ENCODE measurements around the gene CORO1A. TPM values are rescaled to one million over a fixed set of nuclear protein-coding genes. Genes with fewer than 3 reads are reported as not detected.
"Not testable (repeated sequence)": the region's sequence is repeated elsewhere in the genome, so short reads cannot be mapped to it uniquely, and the experiment has no call there.

CORO1A gene
- total RNA-seq, 1 donor from 2014 or later, result 69.4 TPM

DNA sequence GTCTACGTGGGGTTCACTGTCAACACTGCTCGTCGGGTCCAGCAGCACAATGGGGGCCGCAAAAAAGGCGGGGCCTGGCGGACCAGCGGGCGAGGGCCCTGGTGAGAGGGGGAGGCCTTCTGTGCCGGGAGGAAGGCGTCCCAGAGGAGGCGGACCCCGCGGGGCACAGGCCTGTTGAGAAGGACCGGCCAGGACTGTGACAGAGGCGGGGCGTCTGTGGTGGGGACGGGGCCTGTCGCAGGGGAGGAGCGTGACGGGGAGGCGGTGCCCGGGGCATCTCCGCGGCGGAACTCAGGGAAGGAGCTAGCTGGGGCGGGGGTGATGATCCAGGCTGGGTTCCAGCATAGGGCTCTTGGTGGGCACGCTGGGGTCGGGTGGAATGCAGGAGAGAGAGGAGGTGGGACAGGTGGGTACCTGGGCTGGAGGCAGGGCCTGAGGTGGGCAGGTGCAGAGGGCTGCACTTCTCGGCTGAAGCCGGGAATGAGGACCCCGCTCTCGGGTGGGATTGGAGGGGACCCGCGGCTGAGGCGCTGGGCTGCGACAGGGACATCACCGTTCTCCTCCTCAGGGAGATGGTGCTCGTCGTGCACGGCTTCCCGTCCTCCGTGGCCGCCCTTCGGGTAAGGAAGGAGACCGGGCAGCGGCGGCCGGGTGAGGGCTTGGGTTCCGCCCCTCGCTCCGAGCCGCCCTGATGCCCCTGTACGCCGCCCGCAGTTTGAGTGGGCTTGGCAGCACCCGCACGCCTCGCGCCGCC lies 10.9 kb downstream of the CORO1A start:
- peak in 1 of 2 donors; percentile 50 for DNase-seq (ENCODE audit: low spot score in 2 of 2)
- Histone ChIP-seq H3K4me3 (peak overlapping the region in 1 of 2 donors; percentile 66), H3K27ac (peak overlapping the region in 1 of 2 donors; percentile 46)
- H3K36me3 ChIP-seq; H3K27me3 ChIP-seq; H3K9me3 ChIP-seq; intact Hi-C loops (cut with DNase I); H3K4me1 ChIP-seq: not testable (repeated sequence)

DNA sequence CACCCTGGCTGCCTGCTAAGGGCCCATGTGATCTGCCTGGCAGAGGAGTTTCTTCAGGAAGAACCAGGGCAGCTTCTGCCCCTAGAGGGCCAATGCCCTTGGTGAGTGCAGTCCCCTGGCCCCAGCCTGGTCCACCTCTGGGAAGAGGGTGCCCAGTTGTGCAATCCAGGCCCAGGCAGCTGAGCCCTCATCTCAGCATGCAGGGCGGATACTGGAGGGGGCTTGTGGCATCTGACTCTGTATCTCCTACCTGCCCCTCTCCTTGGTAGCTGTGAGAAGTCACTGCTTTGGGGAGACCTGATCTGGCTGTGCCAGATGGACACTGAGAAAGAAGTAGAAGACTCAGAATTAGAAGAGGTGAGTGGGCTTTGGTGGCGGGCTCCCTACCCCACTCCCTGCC lies 13.6 kb downstream of the CORO1A start:
- H3K4me3 ChIP-seq; intact Hi-C loops (cut with DNase I); H3K4me1 ChIP-seq; H3K36me3 ChIP-seq; H3K27me3 ChIP-seq; H3K27ac ChIP-seq; H3K9me3 ChIP-seq: not testable (repeated sequence)
- DNase-seq (ENCODE audit: low spot score in 2 of 2), result peak; percentile 5 to 44

DNA sequence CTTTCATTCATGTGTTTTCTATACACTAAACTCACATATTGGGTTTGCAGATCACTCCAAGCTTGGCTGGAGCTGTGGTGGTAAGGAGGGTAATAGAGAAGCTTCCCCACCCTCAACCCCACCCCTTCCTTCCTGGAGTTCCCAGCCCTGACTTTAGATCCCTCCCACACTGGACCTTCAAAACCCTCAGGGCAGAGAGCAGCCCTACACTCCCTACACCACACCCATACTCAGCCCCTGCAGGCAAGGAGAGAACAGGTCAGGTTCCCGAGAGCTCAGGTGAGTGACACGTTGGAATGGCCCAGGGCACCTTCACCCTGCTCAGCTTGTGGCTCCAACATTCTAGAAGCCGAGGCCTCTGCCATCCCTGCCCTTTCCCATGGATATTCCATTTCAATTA lies 15.6 kb downstream of the CORO1A start, which contains the start of gene SULT1A3:
TSS of gene SULT1A3 (plus strand) at position 207 of the 400 bp plus-strand sequence. CDS start 1,474 bp downstream, outside the sequence.
- H3K36me3 ChIP-seq; H3K27ac ChIP-seq; H3K4me3 ChIP-seq; H3K27me3 ChIP-seq; H3K4me1 ChIP-seq; intact Hi-C loops (cut with DNase I); DNase-seq (ENCODE audit: low spot score in 2 of 2); H3K9me3 ChIP-seq: not testable (repeated sequence)

DNA sequence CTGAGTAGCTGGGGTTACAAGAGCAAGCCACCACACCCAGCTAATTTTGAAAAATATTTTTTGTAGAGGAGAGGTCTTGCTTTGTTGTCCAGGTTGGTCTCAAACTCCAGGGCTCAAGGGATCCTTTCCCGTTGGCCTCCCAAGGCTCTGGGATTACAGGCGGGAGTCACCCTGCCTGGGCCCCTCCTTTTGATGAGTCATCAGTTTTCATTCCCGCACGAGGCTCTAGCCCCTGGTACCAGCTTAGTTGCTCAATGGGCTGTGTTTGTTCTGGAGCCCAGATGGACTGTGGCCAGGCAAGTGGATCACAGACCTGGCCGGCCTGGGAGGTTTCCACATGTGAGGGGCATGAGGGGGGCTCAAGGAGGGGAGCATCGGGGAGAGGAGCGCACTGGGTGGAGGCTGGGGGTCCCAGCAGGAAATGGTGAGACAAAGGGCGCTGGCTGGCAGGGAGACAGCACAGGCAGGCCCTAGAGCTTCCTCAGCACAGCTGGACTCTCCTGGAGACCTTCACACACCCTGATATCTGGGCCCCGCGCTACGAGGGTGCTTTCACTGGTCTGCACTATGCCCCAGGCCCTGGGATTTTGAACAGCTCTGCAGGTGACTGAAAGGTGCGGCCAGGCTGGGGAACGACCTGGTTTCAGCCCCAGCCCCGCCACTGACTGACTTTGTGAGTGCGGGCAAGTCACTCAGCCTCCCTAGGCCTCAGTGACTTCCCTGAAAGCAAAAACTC lies 16.4 kb downstream of the CORO1A start:
- H3K4me3 ChIP-seq; H3K27ac ChIP-seq; H3K36me3 ChIP-seq; DNase-seq (ENCODE audit: low spot score in 2 of 2); intact Hi-C loops (cut with DNase I); H3K9me3 ChIP-seq; H3K27me3 ChIP-seq; H3K4me1 ChIP-seq: not testable (repeated sequence)

DNA sequence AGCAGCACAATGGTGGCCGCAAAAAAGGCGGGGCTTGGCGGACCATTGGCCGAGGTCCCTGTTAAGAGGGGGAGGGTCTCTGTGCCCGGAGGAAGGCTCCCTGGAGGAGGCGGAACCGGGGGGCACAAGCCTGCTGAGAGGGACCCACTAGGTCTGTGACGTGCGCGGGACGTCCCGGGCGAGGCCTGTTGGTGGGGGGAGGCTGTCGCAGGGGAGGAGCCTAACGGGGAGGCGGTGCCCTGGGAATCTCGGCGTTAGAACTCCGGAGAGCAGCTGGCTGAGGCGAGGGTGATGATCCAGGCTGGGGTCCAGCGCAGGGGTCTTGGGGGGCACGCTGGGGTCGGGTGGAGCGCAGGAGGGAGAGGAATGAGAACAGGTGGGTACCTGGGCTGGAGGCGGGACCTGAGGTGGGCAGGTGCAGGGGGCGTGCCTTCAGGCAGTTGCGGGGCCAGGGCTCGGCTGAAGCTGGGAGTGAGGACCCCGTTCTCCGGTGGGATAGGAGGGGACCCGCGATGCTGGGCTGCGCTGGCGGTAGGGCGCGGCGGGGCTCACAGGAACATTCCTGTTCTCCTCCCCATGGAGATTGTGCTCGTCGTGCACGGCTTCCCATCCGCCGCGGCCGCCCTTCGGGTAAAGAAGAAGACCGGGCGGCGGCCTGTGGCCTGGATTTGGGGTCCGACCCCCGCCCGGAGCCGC lies 22.3 kb downstream of the CORO1A start:
- H3K9me3 ChIP-seq; intact Hi-C loops (cut with DNase I); H3K27ac ChIP-seq; H3K4me1 ChIP-seq; H3K36me3 ChIP-seq; H3K27me3 ChIP-seq: not testable (repeated sequence)
- peak in 1 of 2 donors; percentile 27 for DNase-seq (ENCODE audit: low spot score in 2 of 2)
- H3K4me3 ChIP-seq, result peak overlapping the region; percentile 48 to 68

DNA sequence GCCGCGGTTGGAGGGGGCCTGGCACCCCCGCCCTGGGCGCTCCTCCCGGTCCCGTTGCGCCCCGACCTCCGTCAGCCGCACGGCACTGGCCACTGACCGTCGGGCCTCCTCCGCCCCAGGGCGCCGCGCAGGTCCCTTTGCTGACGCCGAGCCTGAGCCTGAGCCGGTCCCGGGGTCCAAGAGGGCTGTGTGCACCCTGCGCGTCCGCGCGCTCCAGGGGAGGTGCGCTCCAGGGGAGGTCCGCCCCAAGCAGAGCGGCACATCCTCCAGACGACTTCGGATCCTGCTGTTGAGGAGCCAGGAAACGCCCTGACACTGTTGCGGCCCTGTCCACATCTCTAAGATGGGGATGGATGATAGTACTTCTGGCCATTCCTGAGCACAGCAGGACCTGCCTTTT lies 22.9 kb downstream of the CORO1A start:
- H3K4me1 ChIP-seq; DNase-seq (ENCODE audit: low spot score in 2 of 2); H3K27me3 ChIP-seq; intact Hi-C loops (cut with DNase I); H3K27ac ChIP-seq; H3K9me3 ChIP-seq; H3K36me3 ChIP-seq: not testable (repeated sequence)
- peak overlapping the region; percentile 48 to 68 for H3K4me3 ChIP-seq

GRCh38 chr16:30207063-30207704 lies 23.8 kb downstream of the CORO1A start:
- H3K36me3 ChIP-seq; intact Hi-C loops (cut with DNase I); H3K4me1 ChIP-seq; H3K4me3 ChIP-seq; H3K9me3 ChIP-seq; H3K27me3 ChIP-seq; H3K27ac ChIP-seq: not testable (repeated sequence)
- DNase-seq (ENCODE audit: low spot score in 2 of 2), result peak; percentile 9 to 70

DNA sequence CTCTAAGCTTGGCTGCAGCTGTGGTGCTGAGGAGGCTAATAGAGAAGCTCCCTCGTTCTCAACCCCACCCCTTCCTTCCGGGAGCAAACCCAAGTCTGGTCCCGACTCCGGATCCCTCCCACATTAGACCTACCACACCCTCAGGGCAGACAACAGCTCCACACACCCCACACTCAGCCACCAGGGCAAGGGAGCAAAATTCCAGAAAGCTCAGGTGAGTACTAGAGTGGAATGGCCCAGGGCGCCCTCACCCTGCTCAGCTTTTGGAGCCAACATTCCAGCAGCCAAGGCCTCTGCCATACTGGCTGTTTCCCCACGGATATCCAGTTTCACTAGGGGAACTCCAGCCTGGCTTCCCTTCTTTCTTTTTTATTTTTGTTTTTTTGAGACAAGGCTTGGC lies 25.6 kb downstream of the CORO1A start:
- H3K4me1 ChIP-seq; H3K27me3 ChIP-seq; H3K27ac ChIP-seq; H3K36me3 ChIP-seq; intact Hi-C loops (cut with DNase I); H3K9me3 ChIP-seq; H3K4me3 ChIP-seq: not testable (repeated sequence)
- DNase-seq (ENCODE audit: low spot score in 2 of 2), result peak; percentile 26 to 64

- H3K27ac ChIP-seq; intact Hi-C loops (cut with DNase I); H3K4me1 ChIP-seq; H3K9me3 ChIP-seq; H3K27me3 ChIP-seq; DNase-seq (ENCODE audit: low spot score in 2 of 2); H3K4me3 ChIP-seq; H3K36me3 ChIP-seq: not testable (repeated sequence)
These were observed 28.0 kb downstream of the CORO1A start for GRCh38 chr16:30211414-30211813.

DNA sequence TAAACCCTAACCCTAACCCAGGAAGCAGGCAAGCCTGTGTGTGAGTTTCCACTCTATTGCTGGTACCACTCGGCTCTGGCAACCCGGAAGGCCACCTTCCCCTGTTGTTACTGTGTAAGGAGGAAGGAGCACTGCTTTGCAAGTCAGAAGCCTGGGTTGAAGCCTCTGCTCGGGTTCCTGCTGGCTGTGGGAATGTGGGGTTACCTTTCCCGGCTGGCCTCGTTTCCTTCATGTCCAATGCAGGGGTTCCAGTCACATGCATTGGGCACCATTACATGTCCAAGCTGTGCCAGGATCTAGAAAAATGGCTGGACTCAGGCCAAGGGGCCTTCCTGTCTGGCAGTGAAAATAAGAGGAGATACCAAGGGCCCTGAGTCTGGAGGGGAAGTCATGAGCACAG lies 33.7 kb downstream of the CORO1A start:
- peak in 1 of 2 donors; percentile 50 for DNase-seq (ENCODE audit: low spot score in 2 of 2)
- H3K4me1 ChIP-seq; H3K27me3 ChIP-seq; H3K4me3 ChIP-seq; H3K9me3 ChIP-seq; H3K36me3 ChIP-seq; H3K27ac ChIP-seq; intact Hi-C loops (cut with DNase I): not testable (repeated sequence)

Other genes starting within 250 kb of the CORO1A start
- 49.2 TPM for gene TMEM219, start 221.5 kb upstream of the CORO1A start, total RNA-seq
- 101 TPM for gene TAOK2, start 209.7 kb upstream of the CORO1A start, total RNA-seq
- 2.0 TPM for gene HIRIP3, start 188.0 kb upstream of the CORO1A start, total RNA-seq
- gene INO80E, start 187.4 kb upstream of the CORO1A start, total RNA-seq, result 44.1 TPM
- not detected for gene DOC2A, start 172.6 kb upstream of the CORO1A start, total RNA-seq
- gene C16orf92, start 160.4 kb upstream of the CORO1A start, total RNA-seq, result not detected
- not detected for gene TLCD3B, start 152.3 kb upstream of the CORO1A start, total RNA-seq
- gene ALDOA, start 117.8 kb upstream of the CORO1A start, total RNA-seq, result 1,202 TPM
- gene PPP4C, start 107.6 kb upstream of the CORO1A start, total RNA-seq, result 50.7 TPM
- 0.75 TPM for gene TBX6, start 91.7 kb upstream of the CORO1A start, total RNA-seq
- gene YPEL3, start 87.4 kb upstream of the CORO1A start, total RNA-seq, result 98.6 TPM
- gene GDPD3, start 70.1 kb upstream of the CORO1A start, total RNA-seq, result 0.53 TPM
- gene MAPK3, start 60.4 kb upstream of the CORO1A start, total RNA-seq, result 115 TPM
- gene BOLA2B, start 10.1 kb downstream of the CORO1A start, total RNA-seq, result 643 TPM
- gene SLX1A, start 10.3 kb downstream of the CORO1A start, total RNA-seq, result 44.6 TPM
- gene SULT1A3, start 15.7 kb downstream of the CORO1A start, total RNA-seq, result 14.8 TPM
- 1.3 TPM for gene NPIPB13, start 64.9 kb downstream of the CORO1A start, total RNA-seq
- 15.1 TPM for gene CD2BP2, start 171.7 kb downstream of the CORO1A start, total RNA-seq
- gene TBC1D10B, start 186.9 kb downstream of the CORO1A start, total RNA-seq, result 20.9 TPM
- gene MYL11, start 191.2 kb downstream of the CORO1A start, total RNA-seq, result not detected
- gene SEPTIN1, start 199.0 kb downstream of the CORO1A start, total RNA-seq, result not detected
- gene ZNF48, start 211.8 kb downstream of the CORO1A start, total RNA-seq, result 25.1 TPM
- gene ZNF771, start 224.0 kb downstream of the CORO1A start, total RNA-seq, result 49.6 TPM
- gene DCTPP1, start 246.4 kb downstream of the CORO1A start, total RNA-seq, result 7.2 TPM

All from ascending aorta (tissue), 2 donors.